MCF 10A (cell line): ENCODE results near the gene CNPY3. TPM values are rescaled to one million over a fixed set of nuclear protein-coding genes. Genes with fewer than 3 reads are reported as not detected.
"Not testable (repeated sequence)": the region's sequence is repeated elsewhere in the genome, so short reads cannot be mapped to it uniquely, and the experiment has no call there.

ENCODE experiments used
- BruUV-seq: library from RNA; stranded (reverse); fragments of 400-500 nt; replicated peaks from 2 replicates; lab custom pipeline; 2021; lab: Mats Ljungman, UMichigan
- CTCF ChIA-PET: fragments of 300-600 bp; sonication (Branson Sonifier 250); formaldehyde crosslinking; extraction: SDS; loops from one replicate; lab custom pipeline; 2021; ENCODE audit warnings: antibody characterized with exemption, inconsistent platforms; lab: Yijun Ruan, JAX
- POLR2A ChIA-PET: fragments of 300-600, 350-650 bp; sonication (Branson Sonifier 250); formaldehyde crosslinking; extraction: SDS; loops from one replicate; lab custom pipeline; 2020; ENCODE audit warnings: antibody characterized with exemption, inconsistent platforms; lab: Yijun Ruan, JAX
- DNase-seq: peaks from one replicate; pipeline ENCODE4 v3.0.0-alpha.2; 2018; ENCODE audit not compliant: unreplicated experiment
- H3K27ac Mint-ChIP-seq: one replicate; pipeline ENCODE4 v1.8.0; 2022; ENCODE audit warnings: mild to moderate bottlenecking, low read depth, mixed read lengths; ENCODE audit not compliant: unreplicated experiment
- H3K27me3 Mint-ChIP-seq: one replicate; pipeline ENCODE4 v1.8.0; 2022; ENCODE audit warnings: mixed read lengths; ENCODE audit not compliant: insufficient read depth, unreplicated experiment
- H3K36me3 Mint-ChIP-seq: one replicate; pipeline ENCODE4 v1.8.0; 2022; ENCODE audit warnings: mild to moderate bottlenecking, moderate library complexity, mixed read lengths; ENCODE audit not compliant: insufficient read depth, unreplicated experiment
- H3K4me1 Mint-ChIP-seq: one replicate; pipeline ENCODE4 v1.8.0; 2022; ENCODE audit warnings: mixed read lengths; ENCODE audit not compliant: insufficient read depth, unreplicated experiment
- H3K4me3 Mint-ChIP-seq: one replicate; pipeline ENCODE4 v1.8.0; 2022; ENCODE audit warnings: mild to moderate bottlenecking, moderate library complexity, mixed read lengths; ENCODE audit not compliant: unreplicated experiment
- H3K9me3 Mint-ChIP-seq: one replicate; pipeline ENCODE4 v1.8.0; 2022; ENCODE audit warnings: mixed read lengths; ENCODE audit not compliant: unreplicated experiment
- intact Hi-C: fragments of 100-400 bp; cut with micrococcal nuclease; formaldehyde crosslinking; loops from 2 replicates; pipeline ENCODE4 v1.14.1; 2022
- total RNA-seq: library from RNA; stranded (reverse); gene quantifications from 2 replicates; pipeline ENCODE4 v1.2.3, GENCODE V29; 2022
- TF ChIP-seq, protein P1 (sequence below): fragments of 200-600 bp; IDR thresholded peaks from one replicate; pipeline ENCODE4 v1.8.0; 2022; ENCODE audit warnings: antibody characterized with exemption, mild to moderate bottlenecking; ENCODE audit not compliant: unreplicated experiment

Gene CNPY3
- total RNA-seq, 1 experiment from 2014 or later, result 21.9 TPM

DNA sequence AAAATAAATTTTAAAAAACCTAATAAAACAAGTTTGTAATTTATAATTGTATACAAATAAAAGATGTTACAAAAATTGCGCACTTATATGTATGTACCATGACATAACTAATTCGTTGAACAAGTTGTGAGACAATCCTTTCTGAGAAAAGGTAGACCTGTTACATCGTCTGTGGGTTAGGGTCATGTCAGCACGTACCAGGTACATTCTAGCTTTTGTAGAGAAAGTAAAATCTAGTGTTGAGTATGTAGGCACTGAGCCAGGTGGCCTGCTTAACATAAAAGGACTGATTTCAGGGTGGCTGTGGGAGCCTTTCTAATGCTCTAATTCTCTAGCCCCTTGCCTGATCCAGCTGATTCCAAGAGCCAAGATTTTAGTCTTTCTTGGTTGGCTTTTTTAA lies 39.5 kb upstream of the CNPY3 start:
- intact Hi-C loops, result no loop called here
- Mint-ChIP-seq H3K27ac (peak overlapping the region; percentile 80), H3K9me3 (no peaks in the 10 kb centered on the region), H3K27me3 (no peaks in the 10 kb centered on the region), H3K4me1 (no peaks in the 10 kb centered on the region), H3K36me3 (peaks cover 56% of the 10 kb centered on the region), H3K4me3 (peak overlapping the region; percentile 89)
- TF ChIP-seq, protein P1, sequence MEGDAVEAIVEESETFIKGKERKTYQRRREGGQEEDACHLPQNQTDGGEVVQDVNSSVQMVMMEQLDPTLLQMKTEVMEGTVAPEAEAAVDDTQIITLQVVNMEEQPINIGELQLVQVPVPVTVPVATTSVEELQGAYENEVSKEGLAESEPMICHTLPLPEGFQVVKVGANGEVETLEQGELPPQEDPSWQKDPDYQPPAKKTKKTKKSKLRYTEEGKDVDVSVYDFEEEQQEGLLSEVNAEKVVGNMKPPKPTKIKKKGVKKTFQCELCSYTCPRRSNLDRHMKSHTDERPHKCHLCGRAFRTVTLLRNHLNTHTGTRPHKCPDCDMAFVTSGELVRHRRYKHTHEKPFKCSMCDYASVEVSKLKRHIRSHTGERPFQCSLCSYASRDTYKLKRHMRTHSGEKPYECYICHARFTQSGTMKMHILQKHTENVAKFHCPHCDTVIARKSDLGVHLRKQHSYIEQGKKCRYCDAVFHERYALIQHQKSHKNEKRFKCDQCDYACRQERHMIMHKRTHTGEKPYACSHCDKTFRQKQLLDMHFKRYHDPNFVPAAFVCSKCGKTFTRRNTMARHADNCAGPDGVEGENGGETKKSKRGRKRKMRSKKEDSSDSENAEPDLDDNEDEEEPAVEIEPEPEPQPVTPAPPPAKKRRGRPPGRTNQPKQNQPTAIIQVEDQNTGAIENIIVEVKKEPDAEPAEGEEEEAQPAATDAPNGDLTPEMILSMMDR, result no peak
- CTCF ChIA-PET, result interaction anchor here (0.6 to 1.6 kb wide), 3 partner anchors 9 to 338 kb away, joined by 3 to 6 read pairs (median 4); no protein-coding TSS in a partner anchor
- POLR2A ChIA-PET, result interaction anchor here (0.8 to 5.7 kb wide), 17 partner anchors 10 to 1102 kb away, joined by 3 to 89 read pairs (median 5); partner anchors contain the start of genes BICRAL, CNPY3, CUL7 and KLHDC3
- DNase-seq, result no peak
- BruUV-seq, result no TSS peak

DNA sequence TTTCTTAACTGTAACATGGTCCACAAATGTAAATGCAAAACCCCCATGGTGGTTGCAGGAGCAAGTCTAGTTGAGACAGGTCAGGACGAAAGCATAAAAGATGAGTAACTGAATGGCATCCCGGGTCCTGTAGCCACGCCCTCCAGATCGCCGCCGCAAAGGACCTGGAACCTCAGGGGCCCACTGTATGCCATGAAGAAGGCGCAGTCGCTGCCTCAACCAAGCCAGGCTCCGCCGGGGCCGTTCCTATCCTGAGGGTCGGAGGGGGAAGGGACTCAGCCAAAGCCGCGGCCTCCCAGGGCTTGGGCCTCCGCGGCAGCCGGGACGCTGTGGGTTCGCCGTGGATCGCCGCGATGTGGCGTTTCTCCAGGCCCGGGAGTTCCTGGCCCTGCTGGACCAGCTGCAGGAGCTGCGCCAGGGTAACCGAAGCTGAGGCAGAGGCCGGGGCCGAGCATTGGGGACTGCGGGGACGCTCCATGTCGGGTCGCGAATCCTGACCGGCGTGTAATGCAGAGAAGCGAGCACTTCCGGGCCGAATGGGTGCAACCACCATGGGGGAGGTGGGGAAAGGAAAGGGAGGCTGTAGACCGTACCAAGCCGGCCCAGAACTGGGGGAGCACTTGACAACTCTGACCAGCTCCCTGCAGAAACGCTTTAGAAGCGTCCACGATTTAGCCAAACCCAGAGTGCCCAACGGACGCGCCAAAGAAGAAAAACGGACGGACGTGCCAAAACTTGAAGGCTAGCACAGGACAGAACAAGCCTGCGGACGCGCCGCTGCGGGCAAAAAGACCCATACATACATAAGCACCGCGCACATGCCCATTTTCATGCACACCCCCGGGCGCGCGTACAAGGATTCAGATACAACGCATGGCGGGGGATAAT lies 38.7 kb upstream of the CNPY3 start:
- Mint-ChIP-seq H3K4me3 (peak overlapping the region; percentile 89), H3K9me3 (no peaks in the 10 kb centered on the region), H3K27me3 (no peaks in the 10 kb centered on the region), H3K36me3 (peaks cover 49% of the 10 kb centered on the region), H3K27ac (peak overlapping the region; percentile 80), H3K4me1 (no peaks in the 10 kb centered on the region)
- TSS peak; percentile 90 for BruUV-seq
- DNase-seq, result peak; percentile 98
- ChIA-PET POLR2A (interaction anchor here (0.5 to 5.7 kb wide), 27 partner anchors 10 to 1674 kb away, joined by 3 to 89 read pairs (median 4); partner anchors contain the start of genes BICRAL, CNPY3, CUL7 and CUL9), CTCF (interaction anchor here (0.6 to 0.7 kb wide), 2 partner anchors 11 to 338 kb away, joined by 3 to 4 read pairs; no protein-coding TSS in a partner anchor)
- TF ChIP-seq, protein P1, result no peak
- intact Hi-C loops, result no loop called here

GRCh38 chr6:42891199-42891722 lies 38.0 kb upstream of the CNPY3 start:
- no peaks in the 10 kb centered on the region for H3K4me1 Mint-ChIP-seq
- peak overlapping the region; percentile 80 for H3K27ac Mint-ChIP-seq
- POLR2A ChIA-PET, result interaction anchor here (0.5 to 5.7 kb wide), 18 partner anchors 9 to 597 kb away, joined by 3 to 89 read pairs (median 6); partner anchors contain the start of genes BICRAL, CNPY3, CUL7 and KLC4
- H3K36me3 Mint-ChIP-seq, result peaks cover 42% of the 10 kb centered on the region
- CTCF ChIA-PET, result interaction anchor here (0.6 to 0.7 kb wide), 2 partner anchors 273 to 598 kb away, joined by 5 read pairs; no protein-coding TSS in a partner anchor
- DNase-seq, result no peak
- TF ChIP-seq, protein P1, result no peak
- BruUV-seq, result no TSS peak
- no peaks in the 10 kb centered on the region for H3K27me3 Mint-ChIP-seq
- H3K4me3 Mint-ChIP-seq, result peak overlapping the region; percentile 89
- H3K9me3 Mint-ChIP-seq, result no peaks in the 10 kb centered on the region
- intact Hi-C loops, result no loop called here

DNA sequence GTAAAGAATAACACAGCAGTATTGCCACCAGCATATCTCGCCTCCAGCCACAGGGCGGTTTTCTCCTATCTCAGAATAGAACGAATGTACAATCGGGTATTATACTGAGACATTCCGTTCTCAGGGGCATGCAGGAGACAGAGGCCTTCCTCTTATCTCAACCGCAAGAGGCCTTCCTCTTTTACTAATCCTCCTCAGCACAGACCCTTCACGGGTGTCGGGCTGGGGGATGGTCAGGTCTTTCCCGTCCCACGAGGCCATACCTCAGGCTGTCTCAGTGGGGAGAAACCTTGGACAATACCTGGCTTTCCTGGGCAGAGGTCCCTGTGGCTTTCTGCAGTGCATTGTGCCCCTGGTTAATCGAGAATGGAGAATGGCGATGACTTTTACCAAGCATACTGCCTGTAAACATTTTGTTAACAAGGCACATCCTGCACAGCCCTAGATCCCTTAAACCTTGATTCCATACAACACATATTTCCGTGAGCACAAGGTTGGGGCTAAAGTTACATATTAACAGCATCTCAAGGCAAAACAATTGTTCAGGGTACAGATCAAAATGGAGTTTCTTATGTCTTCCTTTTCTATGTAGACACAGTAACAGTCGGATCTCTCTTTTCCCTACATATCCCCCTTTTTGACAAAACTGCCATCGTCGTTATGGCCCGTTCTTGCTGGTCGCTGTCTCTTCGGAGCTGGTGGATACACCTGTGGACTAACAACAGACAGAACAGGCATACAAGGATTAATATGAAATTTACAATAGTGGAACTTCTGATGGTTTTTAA lies 35.0 kb upstream of the CNPY3 start:
- H3K9me3 Mint-ChIP-seq, DNase-seq, H3K4me3 Mint-ChIP-seq, H3K27me3 Mint-ChIP-seq, H3K27ac Mint-ChIP-seq, POLR2A ChIA-PET, BruUV-seq, H3K4me1 Mint-ChIP-seq, intact Hi-C loops: not testable (repeated sequence)
- H3K36me3 Mint-ChIP-seq, result peaks cover 15% of the 10 kb centered on the region
- CTCF ChIA-PET, result interaction anchor here (0.6 kb wide), 1 partner anchor 43 kb away, joined by 3 read pairs; no protein-coding TSS in a partner anchor
